Mesodermal cell (in vitro differentiated cells): ENCODE measurements around the gene SHB. TPM values are rescaled to one million over a fixed set of nuclear protein-coding genes. Genes with fewer than 3 reads are reported as not detected.
A peak's percentile ranks its signal among the peaks of the same experiment; 100 is the strongest.

ENCODE experiments used
- H3K27ac ChIP-seq: 2 replicates; pipeline ENCODE4 v1.7.0; 2013; ENCODE audit warnings: mild to moderate bottlenecking, low read depth, low read length, moderate library complexity; ENCODE audit not compliant: severe bottlenecking
- H3K36me3 ChIP-seq: 2 replicates; pipeline ENCODE4 v1.7.1; 2013; ENCODE audit warnings: mild to moderate bottlenecking, low read length, moderate library complexity; ENCODE audit not compliant: control insufficient read depth, insufficient read depth
- H3K4me1 ChIP-seq: one replicate; pipeline ENCODE4 v1.7.1; 2013; ENCODE audit warnings: mild to moderate bottlenecking, low read length; ENCODE audit not compliant: insufficient read depth, control insufficient read depth, poor library complexity, severe bottlenecking
- H3K4me3 ChIP-seq: 2 replicates; pipeline ENCODE4 v1.7.0; 2013; ENCODE audit warnings: low read length, control low read depth, mild to moderate bottlenecking; ENCODE audit not compliant: insufficient read depth, poor library complexity, severe bottlenecking; ENCODE audit errors: extremely low read depth
- H3K9me3 ChIP-seq: 2 replicates; pipeline ENCODE4 v1.7.1; 2013; ENCODE audit warnings: mild to moderate bottlenecking, low read length, moderate library complexity; ENCODE audit not compliant: control insufficient read depth
- WGBS, 2 experiments: methylation state at CpG; one replicate each; pipeline ENCODE4 v1.1.5; 2013; ENCODE audit warnings: missing lambda C conversion rate in 2 of 2; ENCODE audit not compliant: insufficient coverage in 2 of 2; 5-methylcytosine and 5-hydroxymethylcytosine counted together
- polyA plus RNA-seq, 2 experiments: library from polyadenylated mRNA; stranded (reverse); fragments of 50-300 nt; gene quantifications; one replicate each; pipeline ENCODE4 v1.2.3, GENCODE V29; 2013

SHB gene, protein sequence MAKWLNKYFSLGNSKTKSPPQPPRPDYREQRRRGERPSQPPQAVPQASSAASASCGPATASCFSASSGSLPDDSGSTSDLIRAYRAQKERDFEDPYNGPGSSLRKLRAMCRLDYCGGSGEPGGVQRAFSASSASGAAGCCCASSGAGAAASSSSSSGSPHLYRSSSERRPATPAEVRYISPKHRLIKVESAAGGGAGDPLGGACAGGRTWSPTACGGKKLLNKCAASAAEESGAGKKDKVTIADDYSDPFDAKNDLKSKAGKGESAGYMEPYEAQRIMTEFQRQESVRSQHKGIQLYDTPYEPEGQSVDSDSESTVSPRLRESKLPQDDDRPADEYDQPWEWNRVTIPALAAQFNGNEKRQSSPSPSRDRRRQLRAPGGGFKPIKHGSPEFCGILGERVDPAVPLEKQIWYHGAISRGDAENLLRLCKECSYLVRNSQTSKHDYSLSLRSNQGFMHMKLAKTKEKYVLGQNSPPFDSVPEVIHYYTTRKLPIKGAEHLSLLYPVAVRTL
- polyA plus RNA-seq (2013, experiment 1 of 2), result 16.0 TPM
- 15.2 TPM for polyA plus RNA-seq (2013, experiment 2 of 2)

DNA sequence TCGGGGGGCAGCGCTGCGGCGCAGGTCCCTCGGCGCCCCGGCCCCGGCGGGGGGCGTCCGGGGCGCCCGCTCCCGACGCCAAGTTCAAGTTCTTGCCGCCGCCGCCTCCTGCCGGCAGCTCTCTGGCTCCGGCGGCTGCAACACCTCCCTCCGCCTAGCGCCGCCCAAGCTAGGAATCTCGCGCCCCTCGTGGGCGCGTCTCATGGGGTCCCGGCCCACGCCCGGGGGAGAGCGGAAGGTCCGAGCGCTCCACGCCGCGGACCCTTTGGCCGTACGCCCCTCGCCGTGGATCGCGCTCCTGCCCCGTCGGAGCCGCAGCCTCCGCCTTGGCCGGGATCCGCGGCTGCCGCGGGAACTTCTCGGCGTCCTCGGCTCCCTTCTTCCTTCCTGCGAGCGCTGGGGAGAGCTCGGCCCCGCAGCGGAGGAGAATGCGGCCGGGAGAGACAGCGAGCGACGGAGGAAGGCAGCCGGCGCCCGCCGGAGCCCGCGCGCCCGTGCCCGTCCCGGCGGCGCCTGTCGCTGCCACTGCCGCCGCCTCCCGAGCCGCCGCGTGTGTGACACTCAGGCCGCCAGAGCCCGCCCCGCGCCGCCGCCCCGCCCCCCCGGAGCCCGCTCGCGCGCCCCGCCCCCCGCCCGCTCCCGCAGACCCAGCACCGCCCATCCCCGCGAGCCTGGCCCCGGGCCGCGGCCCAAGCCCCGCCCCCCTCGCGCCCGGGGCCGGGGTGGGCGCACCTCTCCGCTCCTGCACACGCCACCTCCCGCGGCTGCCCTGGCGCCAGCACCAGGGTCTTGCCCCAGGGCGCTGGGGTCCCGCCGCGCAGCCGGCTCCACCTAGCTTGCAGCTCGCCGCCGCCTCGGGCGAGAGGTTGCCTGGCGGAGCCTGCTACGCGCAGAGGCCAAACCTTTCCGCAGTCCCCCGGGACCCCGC, at the start of gene SHB:
Gene SHB (minus strand): TSS at position 527 of the 928 bp plus-strand sequence. CDS start 582 bp downstream, outside the sequence.
- Histone ChIP-seq H3K4me3 (peak within 1 kb of the TSS; percentile 72), H3K9me3 (no peaks in the 10 kb centered on the region), H3K27ac (peak within 1 kb of the TSS; percentile 91), H3K36me3 (peaks cover 22% of the 10 kb centered on the region), H3K4me1 (peaks cover 36% of the 10 kb centered on the region)
- 0% methylated on average over 81 to 90 of the region's 134 CpGs for WGBS, 2 experiments

DNA sequence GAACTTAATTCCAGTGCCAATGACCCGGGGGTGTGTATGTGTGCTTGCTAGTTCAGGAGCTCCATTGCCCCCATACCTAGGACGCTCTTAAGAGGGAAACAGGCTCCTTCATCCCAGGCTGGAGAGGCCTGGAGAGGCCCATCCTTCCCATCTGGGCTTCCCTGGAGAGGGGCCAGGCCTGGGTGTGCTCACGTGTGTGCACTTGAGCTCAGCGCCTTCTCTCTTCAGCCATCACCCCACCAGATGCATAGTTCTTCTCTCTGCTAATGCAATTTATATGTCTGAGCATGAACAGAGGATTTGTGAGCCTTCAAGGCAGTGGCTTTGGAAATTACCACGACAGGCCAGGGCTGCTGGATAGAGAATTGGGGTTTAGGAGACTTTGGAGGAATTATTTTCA, 48.6 kb upstream of the SHB start:
- WGBS, 2 experiments, result 100% methylated on average over 1 of the region's 5 CpGs
- Histone ChIP-seq H3K36me3 (no peaks in the 10 kb centered on the region), H3K9me3 (no peaks in the 10 kb centered on the region), H3K4me3 (no peak overlapping the region), H3K27ac (no peak overlapping the region), H3K4me1 (no peaks in the 10 kb centered on the region)

DNA sequence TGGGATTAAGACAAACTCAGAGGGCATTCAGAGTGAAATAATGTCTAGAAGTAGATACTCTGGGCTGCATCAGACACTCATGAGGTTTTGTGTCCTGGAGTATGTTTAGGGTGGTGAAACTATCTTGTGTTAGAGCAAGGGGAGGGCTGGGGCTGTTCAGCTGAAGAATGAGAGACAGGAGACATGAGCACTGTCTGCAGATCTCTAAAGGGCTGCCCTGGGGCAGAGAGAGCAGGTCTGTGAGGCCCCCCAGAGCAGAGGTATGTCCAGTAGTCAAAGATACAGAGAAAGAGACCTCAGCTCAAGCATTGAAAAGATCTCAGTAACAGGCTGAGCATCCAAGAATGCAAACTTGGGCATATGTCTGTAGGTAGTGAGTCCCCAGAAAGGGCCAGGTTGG, 45.9 kb upstream of the SHB start:
- Histone ChIP-seq H3K4me3 (no peak overlapping the region), H3K4me1 (no peaks in the 10 kb centered on the region), H3K36me3 (no peaks in the 10 kb centered on the region), H3K27ac (no peak overlapping the region), H3K9me3 (no peaks in the 10 kb centered on the region)

DNA sequence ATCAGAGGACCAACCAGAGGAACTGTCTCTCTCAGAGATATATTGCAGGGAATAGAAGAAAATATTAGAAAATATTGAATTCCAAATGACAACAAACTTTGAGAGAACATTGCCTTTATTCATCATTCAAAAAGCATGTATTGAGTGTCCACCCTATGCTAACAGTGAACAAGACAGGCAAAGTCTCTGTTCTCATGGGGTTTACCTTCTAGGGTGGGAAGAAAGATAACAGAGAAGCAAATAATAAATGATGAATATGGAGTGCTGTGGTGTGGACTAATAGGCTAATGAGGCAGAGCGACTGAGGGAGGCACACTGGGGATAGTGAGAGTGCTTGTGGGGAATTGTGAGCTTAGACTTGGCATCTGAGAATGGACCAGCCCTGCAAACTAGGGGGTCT, 43.4 kb upstream of the SHB start:
- 100% methylated on average over 1 of the region's 1 CpG for WGBS, 2 experiments
- H3K9me3 ChIP-seq, result no peaks in the 10 kb centered on the region

DNA sequence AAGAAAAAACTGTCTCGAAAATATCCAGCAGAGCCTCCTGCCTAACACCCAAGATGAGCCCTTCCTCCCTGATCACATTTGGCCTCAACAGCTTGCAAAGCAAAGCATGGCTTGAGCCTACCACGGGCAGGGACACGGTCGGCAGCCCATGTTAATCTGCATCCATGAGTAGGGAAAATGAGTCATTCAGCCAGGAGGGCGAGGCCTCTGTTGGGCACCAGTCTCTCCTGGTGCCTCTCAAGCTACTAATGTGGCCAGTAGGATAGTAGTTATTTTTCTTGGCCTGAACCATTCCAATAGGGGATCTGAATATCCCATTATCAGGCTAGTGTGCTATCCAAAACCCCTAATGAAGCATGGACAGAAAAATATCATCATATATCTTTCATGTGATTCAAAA, 43.0 kb upstream of the SHB start:
- peaks cover 10% of the 10 kb centered on the region for H3K4me1 ChIP-seq
- H3K27ac ChIP-seq, result no peak overlapping the region
- WGBS, 2 experiments, result 81% methylated on average over 4 of the region's 5 CpGs; no CpG with 5 or more reads in 1 of the 2 experiments
- H3K9me3 ChIP-seq, result no peaks in the 10 kb centered on the region
- H3K4me3 ChIP-seq, result no peak overlapping the region
- H3K36me3 ChIP-seq, result no peaks in the 10 kb centered on the region

More for the DNA sequence above, 43.4 kb upstream of the SHB start:
- Histone ChIP-seq H3K4me1 (peaks cover 10% of the 10 kb centered on the region), H3K36me3 (no peaks in the 10 kb centered on the region), H3K4me3 (no peak overlapping the region), H3K27ac (no peak overlapping the region)

DNA sequence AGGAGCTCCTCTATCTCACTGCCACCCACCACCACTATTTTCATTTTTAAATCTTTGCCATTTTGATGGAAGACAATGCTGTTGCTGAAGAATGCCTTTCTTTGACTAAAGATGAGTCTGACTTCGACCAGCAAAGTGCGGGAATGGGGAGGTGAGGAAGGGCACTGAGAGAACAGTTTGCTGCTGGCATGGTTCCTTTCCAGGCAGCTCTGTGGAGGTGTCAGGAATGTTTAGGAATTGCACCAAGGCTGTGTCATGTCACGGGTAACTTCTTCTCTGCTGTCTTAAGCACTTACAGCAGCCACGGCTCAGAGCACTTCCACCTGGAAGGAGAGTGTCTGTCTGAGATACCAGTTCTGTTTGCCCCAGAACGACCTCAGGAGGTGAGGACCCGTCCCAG, 41.4 kb upstream of the SHB start:
- 78 to 80% methylated on average over 5 to 6 of the region's 6 CpGs for WGBS, 2 experiments
- Histone ChIP-seq H3K36me3 (no peaks in the 10 kb centered on the region), H3K9me3 (no peaks in the 10 kb centered on the region), H3K4me1 (peaks cover 10% of the 10 kb centered on the region), H3K27ac (no peak overlapping the region), H3K4me3 (no peak overlapping the region)

DNA sequence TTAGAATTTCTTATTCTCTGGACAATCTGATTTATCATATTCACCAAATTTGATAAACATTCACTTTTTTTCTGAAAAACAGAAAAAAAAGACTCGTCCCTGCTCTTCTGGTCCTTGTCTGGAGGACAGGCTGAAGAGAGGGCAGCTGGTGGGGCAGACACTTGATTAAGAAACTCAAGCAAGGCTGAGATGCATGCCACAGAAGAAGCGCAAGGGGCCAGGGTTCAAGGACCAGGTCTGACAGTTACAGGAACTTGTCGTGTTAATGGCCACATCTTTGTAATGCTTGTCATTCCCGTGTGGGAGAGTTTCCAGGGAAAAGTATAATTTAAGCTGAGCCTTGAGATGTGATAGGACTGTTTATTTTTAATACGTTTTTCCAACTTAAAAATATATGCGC, 40.6 kb upstream of the SHB start:
- Histone ChIP-seq H3K27ac (no peak overlapping the region), H3K4me1 (peaks cover 10% of the 10 kb centered on the region), H3K4me3 (no peak overlapping the region), H3K36me3 (no peaks in the 10 kb centered on the region), H3K9me3 (no peaks in the 10 kb centered on the region)
- WGBS, 2 experiments, result 93 to 97% methylated on average over 3 to 4 of the region's 6 CpGs

DNA sequence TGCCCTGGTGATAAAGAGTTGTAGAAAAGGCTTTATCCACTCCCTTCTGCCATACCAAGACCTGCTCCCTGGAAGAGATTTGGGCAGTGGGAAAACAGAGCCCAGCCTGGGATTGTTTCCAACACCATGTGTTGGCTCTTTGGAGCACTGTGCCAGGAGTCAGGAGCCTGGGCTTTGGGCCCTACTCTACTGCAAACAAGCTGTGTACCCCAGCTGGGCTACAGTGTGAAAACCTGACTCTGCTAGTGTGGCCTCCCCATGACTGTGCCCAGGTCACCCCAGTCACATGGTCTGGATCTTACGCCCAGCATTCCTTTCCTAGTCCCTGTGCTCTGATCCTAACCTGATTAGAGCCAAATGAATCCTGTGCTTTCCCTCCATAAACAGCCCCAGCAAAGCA, 39.3 kb upstream of the SHB start:
- no peak overlapping the region for H3K4me3 ChIP-seq
- H3K9me3 ChIP-seq, result no peaks in the 10 kb centered on the region
- H3K27ac ChIP-seq, result no peak overlapping the region
- no peaks in the 10 kb centered on the region for H3K36me3 ChIP-seq
- WGBS, 2 experiments, result 86 to 88% methylated on average over 1 of the region's 1 CpG
- peaks cover 10% of the 10 kb centered on the region for H3K4me1 ChIP-seq

DNA sequence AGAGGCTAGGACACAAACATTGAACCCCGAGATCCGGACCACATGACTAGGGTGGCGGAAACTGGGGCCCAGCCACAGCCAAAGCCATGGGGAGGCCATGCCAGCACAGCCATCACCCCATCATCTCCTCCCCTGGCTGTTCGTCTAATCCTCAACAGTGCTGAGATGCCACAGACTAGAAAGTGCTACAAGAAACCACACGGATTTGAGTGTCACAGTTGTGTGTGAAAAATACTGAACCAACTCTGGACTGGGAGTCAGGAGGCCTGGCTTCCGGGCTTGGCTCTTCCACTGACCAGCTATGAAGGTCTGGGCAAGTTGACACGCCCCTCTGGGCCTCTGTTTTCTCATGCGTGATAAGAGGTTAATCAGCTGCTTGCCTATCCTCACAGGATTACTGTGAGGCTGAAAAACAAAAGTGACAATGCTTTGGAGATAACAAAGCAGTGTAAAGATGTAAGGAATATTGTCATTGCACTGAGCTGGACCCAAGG, 38.8 kb upstream of the SHB start:
- Histone ChIP-seq H3K4me1 (peaks cover 10% of the 10 kb centered on the region), H3K36me3 (no peaks in the 10 kb centered on the region), H3K27ac (no peak overlapping the region), H3K4me3 (no peak overlapping the region), H3K9me3 (no peaks in the 10 kb centered on the region)
- WGBS, 2 experiments, result 89% methylated on average over 6 of the region's 8 CpGs

DNA sequence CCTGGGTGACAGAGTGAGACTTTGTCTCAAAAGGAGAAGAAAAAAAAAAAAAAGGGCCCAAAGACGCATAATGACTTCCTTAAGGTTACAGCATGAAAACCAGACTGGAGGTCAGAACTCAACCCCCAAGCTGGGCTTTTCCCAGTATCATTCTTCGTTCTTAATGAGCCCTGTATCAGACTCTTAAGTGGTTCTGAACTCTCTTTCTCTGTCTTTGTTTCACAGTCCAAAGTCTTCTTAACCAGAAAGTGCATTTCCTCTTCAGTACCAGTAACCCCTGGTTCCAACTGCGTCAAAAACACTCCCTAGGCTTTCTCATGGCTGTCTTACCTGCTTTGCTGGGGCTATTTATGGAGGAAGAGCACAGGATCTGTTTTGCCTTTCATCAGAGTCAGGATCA, 38.4 kb upstream of the SHB start:
- Histone ChIP-seq H3K4me3 (no peak overlapping the region), H3K9me3 (no peaks in the 10 kb centered on the region), H3K4me1 (peaks cover 10% of the 10 kb centered on the region), H3K27ac (no peak overlapping the region), H3K36me3 (no peaks in the 10 kb centered on the region)
- 94 to 96% methylated on average over 1 to 3 of the region's 3 CpGs for WGBS, 2 experiments
